Hematopoietic multipotent progenitor cell (in vitro differentiated cells): Measurements from ENCODE around the gene ORMDL2. TPM values are rescaled to one million over a fixed set of nuclear protein-coding genes. Genes with fewer than 3 reads are reported as not detected.

Experiments used
- DNase-seq, 3 donors: peaks; one replicate each; pipeline ENCODE4 v3.0.0-alpha.2; 2011 to 2015; ENCODE audit warnings: low read depth in 2 of 3, low spot score in 2 of 3
- total RNA-seq: library from RNA; depleted of rRNA; stranded (reverse); fragments of >200 nt; gene quantifications from one replicate; pipeline ENCODE4 v1.2.3, GENCODE V29; 2012

Gene ORMDL2, protein sequence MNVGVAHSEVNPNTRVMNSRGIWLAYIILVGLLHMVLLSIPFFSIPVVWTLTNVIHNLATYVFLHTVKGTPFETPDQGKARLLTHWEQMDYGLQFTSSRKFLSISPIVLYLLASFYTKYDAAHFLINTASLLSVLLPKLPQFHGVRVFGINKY
- 14.8 TPM for total RNA-seq

DNA sequence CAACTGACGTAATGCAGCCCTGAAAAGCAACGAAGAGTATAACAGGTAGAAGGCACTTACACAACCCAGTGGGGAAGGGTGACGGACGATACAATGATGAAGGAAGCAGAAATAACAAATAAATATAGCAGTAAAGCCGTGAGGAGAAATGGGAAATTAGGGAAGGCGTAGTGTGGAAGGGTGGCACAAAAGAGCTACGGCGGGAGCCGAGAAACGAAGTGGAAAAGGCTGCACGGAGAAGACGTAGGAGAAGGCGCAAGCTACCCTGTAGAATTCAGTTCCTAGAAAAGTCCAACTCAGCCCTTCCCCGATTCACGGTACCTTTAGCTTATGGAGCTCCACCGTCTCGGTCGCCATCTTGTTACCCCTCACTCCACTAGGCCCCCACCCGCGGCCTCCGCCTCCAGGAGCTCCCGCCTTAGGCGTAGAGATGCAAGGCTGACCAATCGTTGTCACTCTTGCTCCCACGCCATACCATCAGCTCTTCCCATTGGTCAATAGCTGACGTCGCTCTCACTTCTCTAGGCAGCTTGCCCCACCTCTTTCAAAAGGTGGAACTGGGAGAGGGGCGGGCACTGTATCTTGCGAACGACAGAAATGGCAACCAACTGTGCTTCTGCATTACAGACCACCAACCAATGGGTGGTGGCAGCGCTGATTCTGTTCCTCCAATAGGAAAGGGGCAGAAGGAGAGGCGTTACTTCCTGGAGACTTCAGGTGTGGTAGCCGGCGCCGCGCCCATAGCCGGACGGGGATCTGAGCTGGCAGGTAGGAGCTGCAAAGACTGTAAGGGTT lies at the start of gene ORMDL2, which contains the start of gene SARNP:
TSS of gene ORMDL2 (plus strand) at position 697 of the 795 bp plus-strand sequence. CDS start 959 bp downstream, outside the sequence.
TSS of gene SARNP (minus strand) at position 380 of the 795 bp plus-strand sequence. CDS start at position 357, 23 bp downstream.
- DNase-seq, result peak; percentile 91 to 100 (median 99)

DNA sequence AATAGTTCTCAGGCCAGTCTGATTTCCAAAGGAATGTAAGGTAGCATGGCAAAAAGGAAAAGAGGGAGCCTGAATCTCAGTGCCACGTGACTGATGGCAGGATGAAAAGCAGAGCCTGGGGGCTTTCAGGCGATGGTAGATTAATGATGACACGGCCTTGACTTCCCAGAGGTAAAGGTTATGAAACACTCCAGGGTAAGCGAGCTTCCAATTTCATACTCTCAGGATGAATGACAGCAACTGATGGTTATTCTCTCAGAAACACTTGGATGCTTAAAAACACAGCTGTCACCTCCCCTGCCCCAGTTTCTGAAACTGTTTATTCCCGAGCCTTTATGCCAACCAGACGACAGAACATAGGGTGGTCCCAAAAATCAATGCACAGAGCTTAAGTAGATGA lies 46.1 kb upstream of the ORMDL2 start:
- no peak for DNase-seq

DNA sequence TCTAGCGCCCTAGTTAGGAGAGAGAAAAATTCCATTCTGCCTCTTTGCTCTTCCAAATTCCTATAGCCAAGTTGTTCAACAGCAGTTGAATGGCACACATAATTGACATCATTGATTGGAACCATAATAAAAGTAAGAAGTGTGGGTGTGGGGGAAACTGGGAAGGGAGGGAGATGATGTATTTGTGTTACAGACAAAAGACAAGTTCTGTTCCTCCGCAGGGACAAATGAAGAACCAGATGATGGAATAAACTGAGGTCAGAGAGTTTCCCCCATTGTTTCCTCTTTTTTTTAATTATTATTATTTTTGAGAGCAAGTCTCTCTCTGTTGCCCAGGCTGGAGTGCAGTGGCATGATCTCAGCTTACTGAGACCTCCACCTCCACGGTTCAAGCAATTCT lies 40.0 kb upstream of the ORMDL2 start:
- DNase-seq, result no peak

DNA sequence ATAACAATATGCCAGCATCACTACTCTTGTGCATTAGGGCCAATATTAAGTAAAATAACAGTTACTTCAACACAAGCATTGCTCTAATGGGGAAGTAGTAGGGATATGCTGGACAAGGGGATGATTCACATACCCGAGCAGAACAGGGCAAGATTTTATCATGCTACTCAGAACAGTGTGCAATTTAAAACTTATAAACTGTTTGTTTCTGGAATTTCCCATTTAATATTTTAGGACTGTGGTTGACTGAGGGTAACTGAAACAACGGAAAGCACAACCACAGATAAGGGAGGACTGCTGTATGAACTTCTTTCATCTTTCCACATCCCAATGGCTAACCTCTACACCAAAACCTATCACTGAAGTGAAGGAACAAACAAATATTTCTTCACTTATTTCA lies 37.2 kb upstream of the ORMDL2 start:
- DNase-seq, result peak in 2 of 3 donors; percentile 31 to 48

DNA sequence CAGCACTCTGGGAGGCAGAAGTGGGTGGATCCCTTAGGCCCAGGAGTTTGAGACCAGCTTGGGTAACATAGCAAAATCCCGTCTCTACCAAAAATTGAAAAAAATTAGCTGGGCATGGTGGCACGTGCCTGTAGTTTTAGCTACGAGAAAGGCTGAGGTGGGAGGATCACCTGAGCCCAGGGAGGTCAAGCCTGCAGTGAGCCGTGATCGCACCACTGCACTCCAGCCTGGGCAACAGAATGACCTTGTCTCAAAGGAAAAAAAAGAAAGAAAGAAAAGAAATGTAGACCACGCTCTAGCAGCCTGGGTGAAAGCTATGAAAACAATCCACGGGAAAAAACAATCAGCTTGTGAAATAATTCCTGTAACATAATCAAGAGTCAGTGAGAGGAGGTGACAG lies 29.3 kb upstream of the ORMDL2 start:
- no peak for DNase-seq

DNA sequence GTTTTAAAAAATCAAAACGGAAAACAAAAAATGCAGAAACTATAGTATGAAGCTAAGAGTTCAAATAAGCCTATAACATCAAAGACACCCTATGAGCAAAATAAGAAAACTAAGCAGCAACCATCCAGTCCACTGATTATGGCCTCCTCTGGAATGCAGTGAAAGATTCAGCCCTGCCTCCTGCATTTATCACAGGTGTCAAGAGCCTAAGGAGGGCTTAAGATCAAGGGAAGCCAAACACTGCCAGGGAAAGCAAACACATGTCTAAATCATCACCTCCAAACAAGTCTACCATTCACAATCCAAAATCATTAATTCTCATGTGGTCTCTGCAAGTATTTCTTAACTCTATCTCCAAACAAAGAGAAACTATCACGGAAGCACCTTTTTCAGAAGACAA lies 28.7 kb upstream of the ORMDL2 start:
- DNase-seq, result no peak

DNA sequence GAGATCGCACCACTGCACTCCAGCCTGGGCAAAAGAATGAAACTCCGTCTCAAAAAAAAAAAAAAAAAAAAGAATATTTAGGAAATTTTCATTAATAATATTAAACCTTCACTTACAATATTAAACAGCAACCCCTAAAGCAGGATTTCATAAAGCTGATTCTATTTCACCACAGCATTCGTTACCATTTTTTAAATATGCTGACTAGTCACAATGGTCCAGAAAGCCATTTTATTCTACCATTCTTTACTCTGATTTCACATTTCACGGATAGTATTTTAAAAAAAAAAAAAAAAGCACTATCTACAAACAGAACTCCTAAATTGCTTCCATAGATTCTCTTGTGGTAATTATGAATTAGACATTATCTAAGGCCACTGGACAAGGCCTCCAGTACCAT lies 27.9 kb upstream of the ORMDL2 start:
- DNase-seq, result no peak

DNA sequence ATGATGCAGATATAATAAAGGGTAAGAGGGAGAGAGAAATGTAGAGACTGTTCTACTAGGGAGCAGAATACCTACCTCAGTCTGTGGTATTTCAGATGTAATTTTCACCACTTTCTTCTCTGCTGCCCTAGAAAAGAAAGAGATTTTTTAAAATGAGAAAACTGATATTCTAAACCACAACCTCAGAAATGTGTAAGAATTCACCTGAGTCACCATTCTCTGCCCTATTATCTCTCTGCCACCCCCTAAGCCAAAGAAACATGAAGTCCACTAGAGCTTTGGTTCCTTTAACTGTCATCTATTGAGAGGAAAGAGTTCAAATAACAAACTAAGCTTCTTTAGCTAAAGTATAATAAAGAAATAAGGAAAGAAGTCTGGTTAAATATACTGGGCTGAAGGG lies 21.9 kb upstream of the ORMDL2 start:
- DNase-seq, result no peak

DNA sequence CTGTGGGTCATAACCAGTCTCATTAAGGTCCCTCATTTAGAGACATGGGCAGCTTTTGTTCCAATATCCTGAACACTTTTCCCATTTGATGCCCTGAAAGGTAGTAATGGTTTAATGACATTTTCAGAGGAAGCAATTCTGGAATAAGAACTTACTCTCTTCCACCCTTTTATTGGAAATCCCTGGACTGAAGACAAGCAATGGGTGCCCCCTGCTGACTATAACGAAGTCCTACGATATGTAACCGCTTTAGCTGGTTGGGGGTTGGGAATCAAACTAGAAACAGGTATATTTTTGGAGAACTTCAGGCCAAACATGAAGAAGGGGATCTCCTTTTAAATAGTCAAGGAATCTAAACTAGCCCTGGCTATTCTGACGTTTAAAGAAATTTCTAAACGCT lies 20.8 kb upstream of the ORMDL2 start:
- DNase-seq, result peak in 2 of 3 donors; percentile 46 to 70

DNA sequence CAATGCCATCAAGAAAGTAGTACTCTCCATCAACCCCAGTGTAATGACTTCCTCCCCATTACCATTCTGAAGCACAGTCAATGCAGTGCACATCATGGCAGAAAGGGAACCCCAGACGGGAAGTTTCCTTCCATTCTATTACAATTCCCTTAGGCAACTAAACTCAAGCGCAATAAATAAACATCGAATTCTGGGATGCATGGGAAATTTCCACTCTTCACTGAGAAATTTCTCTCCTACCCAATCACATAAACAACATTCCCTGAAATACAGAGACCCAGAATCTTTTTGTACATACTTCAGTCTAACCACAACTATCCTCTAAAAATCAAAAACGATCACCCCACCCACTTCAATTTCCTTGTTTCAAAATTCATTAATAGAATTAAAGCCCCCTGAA lies 20.3 kb upstream of the ORMDL2 start:
- DNase-seq, result no peak

DNA sequence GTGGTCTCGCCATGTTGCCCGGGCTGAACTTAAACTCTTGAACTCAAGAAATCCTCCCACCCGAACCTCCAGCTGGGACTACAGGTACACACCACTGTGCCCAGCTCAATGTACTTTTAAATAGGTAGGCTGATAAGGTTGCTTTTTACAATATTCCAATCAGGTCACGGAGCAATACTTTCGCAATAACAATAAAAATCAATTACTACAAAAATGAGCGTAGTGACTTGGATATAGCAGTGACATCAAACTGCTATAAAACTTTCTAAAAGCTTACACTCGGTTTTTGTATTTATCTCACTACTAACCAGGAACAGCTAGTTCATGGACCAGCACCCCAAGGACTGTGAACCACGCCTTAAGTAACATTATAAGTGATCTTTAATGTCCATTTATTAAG lies 10.9 kb upstream of the ORMDL2 start:
- DNase-seq, result no peak

DNA sequence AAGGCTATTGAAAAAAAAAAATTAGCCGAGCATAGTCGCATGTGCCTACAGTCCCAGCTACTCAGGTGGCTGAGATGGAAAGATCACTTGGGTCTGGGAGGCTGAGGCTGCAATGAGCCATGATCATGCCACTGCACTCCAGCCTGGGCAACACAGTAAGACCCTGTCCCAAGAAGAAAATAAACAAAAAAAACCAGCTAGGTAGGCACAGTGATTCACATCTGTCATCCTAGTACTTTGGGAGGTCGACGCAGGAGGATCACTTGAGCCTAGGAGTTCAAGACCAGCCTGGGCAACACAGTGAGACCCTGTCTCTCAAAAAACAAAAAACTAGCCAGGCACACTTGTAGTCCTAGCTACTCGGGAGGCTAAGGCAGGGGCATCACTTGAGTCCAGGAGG lies 8.6 kb upstream of the ORMDL2 start:
- DNase-seq, result no peak

DNA sequence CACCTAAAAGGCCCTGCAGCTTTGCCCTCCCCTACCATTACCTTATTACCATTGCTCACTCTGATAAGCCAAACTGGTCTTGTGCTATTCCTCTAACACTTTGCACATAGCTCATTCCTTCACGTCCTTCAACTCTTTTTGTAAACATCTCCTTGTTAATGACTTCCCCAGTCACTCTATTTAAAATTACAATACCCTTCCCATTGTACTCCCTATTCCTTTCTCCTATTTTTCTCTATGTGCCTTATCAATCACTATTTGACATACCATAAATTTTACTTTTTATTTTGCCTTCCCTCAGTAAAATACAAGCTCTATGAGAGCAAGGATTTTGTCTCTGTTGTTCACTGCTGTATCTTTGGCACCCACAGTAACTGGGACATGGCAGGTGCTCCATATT lies 5.8 kb upstream of the ORMDL2 start:
- DNase-seq, result no peak

DNA sequence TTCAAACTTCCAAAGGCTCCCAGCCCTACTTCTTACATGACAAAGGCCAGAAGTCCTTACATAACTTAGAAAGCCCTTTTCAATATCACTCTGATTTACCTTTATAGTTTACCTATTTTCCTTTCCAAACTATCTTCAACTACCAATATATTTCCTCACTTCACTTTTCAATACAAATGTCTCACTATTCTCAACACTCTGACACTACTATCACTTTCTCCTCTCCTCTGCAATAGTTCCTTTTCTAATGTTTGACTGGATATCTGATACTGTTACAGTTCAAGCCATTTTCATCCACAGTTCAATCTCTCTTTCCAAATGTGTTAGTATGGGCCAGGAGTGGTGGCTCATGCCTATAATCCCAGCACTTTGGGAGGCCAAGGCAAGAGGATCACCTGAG lies 3.6 kb upstream of the ORMDL2 start:
- no peak for DNase-seq

DNA sequence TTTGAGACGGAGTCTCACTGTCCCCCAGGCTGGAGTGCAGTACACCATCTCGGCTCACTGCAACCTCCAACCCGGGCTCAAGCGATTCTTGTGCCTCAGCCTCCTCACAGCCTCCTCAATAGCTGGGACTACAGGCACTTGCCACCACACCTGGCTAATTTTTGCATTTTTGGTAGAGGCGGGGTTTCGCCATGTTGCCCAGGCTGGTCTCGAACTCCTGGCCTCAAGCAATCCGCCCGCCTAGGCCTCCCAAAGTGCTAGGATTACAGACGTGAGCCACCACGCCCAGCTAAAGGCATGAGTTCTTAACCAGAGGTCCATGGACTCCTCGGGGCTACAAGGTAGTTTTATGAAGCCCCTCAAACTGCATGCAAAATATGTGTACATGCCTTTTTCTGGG lies 2.4 kb upstream of the ORMDL2 start:
- DNase-seq, result no peak

DNA sequence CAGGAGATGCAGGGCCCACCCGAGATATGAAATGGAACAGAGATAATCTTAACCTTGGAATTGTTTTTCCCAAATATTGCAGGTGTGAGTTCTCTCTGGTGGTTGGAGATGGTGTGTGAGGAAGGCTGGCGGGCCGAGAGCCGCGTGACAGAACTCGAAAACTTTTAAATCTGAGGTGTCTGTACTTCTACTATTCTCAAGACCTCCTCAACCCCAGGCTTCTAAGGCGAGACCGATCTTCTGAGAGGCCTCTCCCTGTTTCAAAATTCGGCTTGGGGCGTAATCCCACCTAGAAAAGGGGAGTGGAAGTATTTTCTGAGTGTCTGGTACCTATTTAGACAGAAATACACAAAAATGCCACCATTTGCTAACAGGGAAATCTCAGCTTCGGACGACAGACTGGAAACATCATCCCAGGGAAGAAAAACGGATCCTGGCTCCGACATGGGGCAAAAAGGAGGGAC lies 928 bp upstream of the ORMDL2 start:
- peak in 1 of 3 donors; percentile 37 for DNase-seq

DNA sequence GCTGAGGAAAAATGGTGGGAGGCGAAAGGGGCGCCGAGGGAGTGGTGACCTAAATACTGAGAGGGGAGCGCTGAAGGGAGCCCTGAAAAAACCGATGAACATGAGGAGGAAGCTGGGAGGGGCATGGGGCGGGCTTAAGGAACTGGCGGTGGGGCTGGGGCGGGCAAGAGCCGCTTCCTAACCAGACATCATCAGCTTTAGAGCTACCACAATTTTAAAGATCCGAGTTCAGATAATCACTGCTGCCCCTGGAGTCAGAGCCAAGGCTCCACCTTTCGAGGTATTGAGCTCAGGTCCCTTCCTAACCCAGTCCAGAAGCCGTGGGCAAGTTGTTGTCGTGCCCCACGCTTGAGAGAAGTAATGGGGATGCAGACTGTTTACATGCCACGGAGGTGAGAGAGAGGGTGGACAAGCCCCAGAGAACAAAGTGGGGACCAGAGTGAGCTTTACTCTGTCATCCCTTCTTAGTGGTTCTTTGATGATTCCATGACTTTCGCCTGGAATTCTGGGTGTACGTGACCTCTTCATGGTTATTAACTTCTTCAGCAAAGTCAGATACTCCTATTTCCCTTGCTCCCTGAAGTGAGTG lies 393 bp downstream of the ORMDL2 start:
- DNase-seq, result no peak

DNA sequence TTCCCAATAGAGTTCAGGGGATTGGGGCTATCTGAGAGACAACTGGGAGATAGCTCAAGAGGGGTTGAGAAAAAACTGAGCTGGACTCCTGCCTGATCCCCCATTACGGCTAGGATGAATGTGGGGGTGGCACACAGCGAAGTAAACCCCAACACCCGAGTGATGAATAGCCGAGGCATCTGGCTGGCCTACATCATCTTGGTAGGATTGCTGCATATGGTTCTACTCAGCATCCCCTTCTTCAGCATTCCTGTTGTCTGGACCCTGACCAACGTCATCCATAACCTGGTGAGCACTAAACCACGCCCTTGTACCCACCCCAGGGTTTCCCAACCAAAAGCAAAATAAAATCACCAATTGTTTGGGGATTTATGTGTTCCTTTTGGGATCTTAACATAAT lies 1.0 kb downstream of the ORMDL2 start:
- no peak for DNase-seq

DNA sequence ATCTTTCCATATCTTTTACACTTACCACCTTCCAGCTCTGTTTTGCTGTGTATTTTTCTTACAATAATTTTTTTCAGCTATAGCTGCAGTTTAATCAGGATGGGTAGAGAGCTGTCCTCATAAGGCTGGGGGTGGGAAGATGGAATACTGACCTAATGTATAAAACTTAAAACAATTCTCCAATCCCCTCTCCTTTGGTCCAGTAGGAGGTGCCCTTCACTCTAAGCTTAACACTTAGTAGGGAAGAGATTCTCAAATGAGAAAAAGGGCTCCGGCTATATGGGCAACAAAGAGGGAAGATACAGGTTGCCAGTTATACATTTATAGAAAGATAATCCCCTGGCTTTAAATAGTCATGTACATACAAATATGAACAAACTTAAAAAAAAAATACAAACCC lies 2.8 kb downstream of the ORMDL2 start:
- DNase-seq, result peak in 1 of 3 donors; percentile 28

DNA sequence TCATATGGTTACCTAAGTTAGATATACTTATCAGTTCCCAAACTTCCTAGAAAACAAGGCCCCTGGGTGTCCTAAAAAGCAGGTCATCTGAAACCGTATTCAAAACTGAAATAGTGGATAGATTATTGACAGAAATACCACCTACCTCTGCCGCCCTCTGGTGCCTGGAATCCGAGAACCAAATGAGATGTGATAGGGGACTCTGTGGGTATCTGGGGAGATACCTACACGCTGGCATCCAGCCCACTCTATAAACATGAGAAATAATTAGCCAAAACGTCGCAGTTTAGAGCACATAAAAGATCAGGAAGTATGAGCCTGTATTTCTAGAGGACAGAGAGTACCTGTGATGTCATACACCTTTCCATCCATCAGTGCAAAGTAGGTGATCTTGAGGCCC lies 4.4 kb downstream of the ORMDL2 start:
- DNase-seq, result peak in 1 of 3 donors; percentile 13

DNA sequence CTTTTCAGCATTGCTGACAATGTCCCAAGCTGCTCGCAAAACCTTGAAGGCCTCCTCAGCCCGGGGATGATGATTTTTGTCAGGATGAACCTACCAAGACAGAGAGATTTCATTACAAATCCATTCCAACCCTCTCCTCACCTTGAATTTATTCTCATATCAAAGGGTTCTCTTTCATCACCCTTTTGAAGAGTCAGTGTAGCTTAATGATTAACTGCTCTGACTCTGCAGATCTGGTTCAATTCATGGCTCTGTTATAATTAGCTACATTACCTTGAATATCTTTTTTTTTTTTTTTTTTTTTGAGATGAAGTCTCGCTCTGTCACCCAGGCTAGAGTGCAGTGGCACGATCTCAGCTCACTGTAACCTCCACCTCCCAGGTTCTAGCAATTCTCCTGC lies 5.6 kb downstream of the ORMDL2 start:
- no peak for DNase-seq

DNA sequence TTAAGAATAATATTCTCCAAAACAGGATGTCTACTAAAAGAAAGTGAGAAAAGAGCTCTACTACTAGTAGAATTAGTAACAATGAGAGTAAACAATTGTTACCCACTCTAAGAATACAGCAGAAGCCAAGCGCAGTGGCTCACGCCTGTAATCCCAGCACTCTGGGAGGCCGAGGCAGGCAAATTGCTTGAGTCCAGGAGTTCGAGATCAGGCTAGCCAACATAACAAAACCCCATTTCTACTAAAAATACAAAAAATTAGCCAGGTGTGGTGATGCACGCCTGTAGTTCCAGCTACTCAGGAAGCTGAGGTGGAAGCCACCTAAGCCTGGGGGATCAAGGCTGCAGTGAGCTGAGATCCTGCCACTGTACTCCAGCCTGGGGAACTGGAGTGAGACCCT lies 6.9 kb downstream of the ORMDL2 start:
- no peak for DNase-seq
